Adrenal gland (tissue), 12 donors: ENCODE data around the gene LYAR. TPM values are rescaled to one million over a fixed set of nuclear protein-coding genes. Genes with fewer than 3 reads are reported as not detected.

Experiments
- DNase-seq, 7 donors: peaks; one replicate each; pipeline ENCODE4 v3.0.0-alpha.2; 2019 to 2020
- H3K27ac ChIP-seq, 5 donors: fragments of 200-600 bp; sonication (generic) in 4 of 5; 1 replicate in 3 of 5; 2 replicates in 2 of 5; pipeline versions ENCODE4 v1.5.1 to v1.8.0; 2016 to 2020; ENCODE audit warnings: mild to moderate bottlenecking in 1 of 5
- H3K27me3 ChIP-seq: fragments of 200-600 bp; 2 replicates; pipeline ENCODE4 v1.8.0; 2021
- H3K36me3 ChIP-seq, 2 donors: fragments of 200-600 bp; replicated peaks in 1 of 2; 1 replicate in 1 of 2; 2 replicates in 1 of 2; pipeline versions ENCODE4 v1.5.1 to v1.8.0; 2018 to 2022
- H3K4me1 ChIP-seq, 2 donors: fragments of 200-600 bp; replicated peaks in 1 of 2; 1 replicate in 1 of 2; 2 replicates in 1 of 2; pipeline versions ENCODE4 v1.5.1 to v1.8.0; 2018 to 2021
- H3K4me3 ChIP-seq, 4 donors: fragments of 200-600 bp; sonication (generic) in 3 of 4; one replicate each; pipeline ENCODE4 v1.5.1; 2016 to 2018
- H3K9me3 ChIP-seq, 3 donors: fragments of 200-600 bp; sonication (generic) in 1 of 3; replicated peaks in 1 of 3; 1 replicate in 2 of 3; 2 replicates in 1 of 3; pipeline versions ENCODE4 v1.5.1 to v1.8.0; 2016 to 2021
- CTCF ChIP-seq, 6 experiments: fragments of 450-650 bp in 4 of 6; fragments of 200-600 bp in 2 of 6; sonication (generic) in 1 of 6; IDR thresholded peaks; 1 replicate in 5 of 6; 2 replicates in 1 of 6; pipeline versions ENCODE4 v1.5.1 to v1.8.0; 2016 to 2021; ENCODE audit warnings: antibody characterized with exemption in 6 of 6, mild to moderate bottlenecking in 2 of 6, moderate library complexity in 1 of 6
- POLR2A ChIP-seq, 2 donors: fragments of 450-650 bp; IDR thresholded peaks; one replicate each; pipeline ENCODE4 v1.6.1; 2017; ENCODE audit warnings: antibody characterized with exemption in 2 of 2, mild to moderate bottlenecking in 2 of 2, moderate library complexity in 1 of 2
- WGBS, 4 donors: extraction: QIAGEN DNeasy Blood & Tissue Kit in 2 of 4; methylation state at CpG; one replicate each; pipeline versions ENCODE4 v1.1.5 to v1.1.7; 2013 to 2017; 5-methylcytosine and 5-hydroxymethylcytosine counted together
- intact Hi-C, 2 donors: fragments of 100-400 bp; cut with DNase I; formaldehyde crosslinking; loops; one replicate each; pipeline versions ENCODE4 v1.14.1 to v1.15.0; 2022 to 2023
- polyA plus RNA-seq, 3 donors: library from polyadenylated mRNA; stranded (reverse); fragments of 200-250 nt in 2 of 3; fragments of 350-450 nt in 1 of 3; fragmentation: Illumina TruSeq in 1 of 3; extraction: RNeasy Lipid Tissue Mini Kit (QIAGEN cat#74804) in 1 of 3; gene quantifications; one replicate each; pipeline ENCODE4 v1.2.3, GENCODE V29; 2013 to 2014
- total RNA-seq, 9 donors: library from RNA; depleted of rRNA in 4 of 9; stranded (reverse); fragments of >200 nt in 4 of 9; fragments of 120-200 nt in 1 of 9; fragmentation: NEBNext Ultra II Directional in 1 of 9; extraction: Animal tissue kit (Norgen Biotek cat#: 25700) in 1 of 9; gene quantifications; one replicate each; pipeline versions ENCODE4 v1.1.0 to v1.2.4, GENCODE V29; 2013 to 2023
- donor health status: healthy with polysubstance abuse.
- donor health status: Bipolar disorder and iron deficiency.
- donor health status: DM: yes; HTN: yes; CAD: no.
- donor health status: DM: no; HTN: no; CAD: no.
- donor health status: DM: no; HTN: no; CAD: no.
- donor health status: DM: yes; HTN: yes; CAD: no.

The LYAR gene
- total and polyA plus RNA-seq, 12 donors, result 5.1 to 30.1 (median 9.0) TPM

GRCh38 chr4:4326166-4326565 lies 36.2 kb upstream of the LYAR start:
- no peak overlapping the region for H3K4me3 ChIP-seq
- no peak overlapping the region for H3K27ac ChIP-seq
- intact Hi-C loops, result no loop called here
- no peaks in the 10 kb centered on the region for H3K27me3 ChIP-seq
- peak in 1 of 7 donors; percentile 0 for DNase-seq
- H3K4me1 ChIP-seq, result no peaks in the 10 kb centered on the region
- TF ChIP-seq CTCF (IDR thresholded peaks at IDR 0.05) (no peak), POLR2A (IDR thresholded peaks at IDR 0.05) (no peak)
- no peaks in the 10 kb centered on the region for H3K9me3 ChIP-seq
- WGBS, 4 donors, result 89 to 93% (median 91%) methylated on average over 4 of the region's 4 CpGs
- peaks cover 0 to 13% of the 10 kb centered on the region in 2 donors for H3K36me3 ChIP-seq

GRCh38 chr4:4325321-4325720 lies 35.4 kb upstream of the LYAR start:
- peaks cover 0 to 21% of the 10 kb centered on the region in 2 donors for H3K36me3 ChIP-seq
- peak in 2 of 7 donors; percentile 1 to 34 for DNase-seq
- no peaks in the 10 kb centered on the region for H3K4me1 ChIP-seq
- TF ChIP-seq CTCF (IDR thresholded peaks at IDR 0.05) (no peak), POLR2A (IDR thresholded peaks at IDR 0.05) (no peak)
- intact Hi-C loops, result no loop called here
- H3K27ac ChIP-seq, result no peak overlapping the region
- no peaks in the 10 kb centered on the region for H3K27me3 ChIP-seq
- 79 to 93% (median 88%) methylated on average over 5 of the region's 5 CpGs for WGBS, 4 donors
- H3K9me3 ChIP-seq, result no peaks in the 10 kb centered on the region
- H3K4me3 ChIP-seq, result no peak overlapping the region

GRCh38 chr4:4323705-4324534 lies 34.0 kb upstream of the LYAR start:
- Histone ChIP-seq H3K4me3 (no peak overlapping the region), H3K36me3 (peaks cover 0 to 26% of the 10 kb centered on the region in 2 donors), H3K27ac (peak overlapping the region in 2 of 5 donors; percentile 62 to 73), H3K27me3 (no peaks in the 10 kb centered on the region), H3K9me3 (no peaks in the 10 kb centered on the region), H3K4me1 (no peaks in the 10 kb centered on the region)
- intact Hi-C loops, result no loop called here
- WGBS, 4 donors, result 38 to 56% (median 54%) methylated on average over 10 of the region's 10 CpGs
- no peak for TF ChIP-seq POLR2A (IDR thresholded peaks at IDR 0.05)
- TF ChIP-seq CTCF (IDR thresholded peaks at IDR 0.05), result no peak
- peak in 1 of 7 donors; percentile 10 for DNase-seq

- peak in 1 of 7 donors; percentile 11 for DNase-seq
- WGBS, 4 donors, result 87 to 93% (median 90%) methylated on average over 16 to 18 of the region's 18 CpGs
- TF ChIP-seq CTCF (IDR thresholded peaks at IDR 0.05) (no peak), POLR2A (IDR thresholded peaks at IDR 0.05) (no peak)
- Histone ChIP-seq H3K27me3 (no peaks in the 10 kb centered on the region), H3K36me3 (peaks cover 0 to 30% of the 10 kb centered on the region in 2 donors), H3K27ac (no peak overlapping the region), H3K4me3 (no peak overlapping the region), H3K4me1 (no peaks in the 10 kb centered on the region), H3K9me3 (no peaks in the 10 kb centered on the region)
- intact Hi-C loops, result no loop called here
These were observed 32.2 kb upstream of the LYAR start for GRCh38 chr4:4321951-4322688.
